Caco-2 (cell line): ENCODE results near the gene UHRF1. TPM values are rescaled to one million over a fixed set of nuclear protein-coding genes. Genes with fewer than 3 reads are reported as not detected.

ENCODE experiments used
- BruUV-seq: library from RNA; stranded (reverse); fragments of 400-500 nt; replicated peaks from 2 replicates; lab custom pipeline; 2021; lab: Mats Ljungman, UMichigan
- CTCF ChIA-PET: fragments of 300-600 bp; sonication (Branson Sonifier 250); formaldehyde crosslinking; loops from one replicate; lab custom pipeline; 2022; ENCODE audit warnings: antibody characterized with exemption; lab: Charles Lee
- POLR2A ChIA-PET: fragments of 300-600 bp; sonication (Branson Sonifier 250); formaldehyde crosslinking; loops from one replicate; lab custom pipeline; 2022; ENCODE audit warnings: antibody characterized with exemption; lab: Charles Lee
- DNase-seq, 2 experiments: peaks; one replicate each; pipeline versions ENCODE4 v3.0.0 to v3.0.0-alpha.2; 2020 to 2022
- H3K27me3 ChIP-seq: replicated peaks from 2 replicates; pipeline ENCODE4 v1.6.0; 2011; ENCODE audit warnings: low read length; ENCODE audit not compliant: control insufficient read depth, insufficient read depth
- H3K36me3 ChIP-seq: 2 replicates; pipeline ENCODE4 v1.5.1; 2011; ENCODE audit warnings: low read length; ENCODE audit not compliant: control insufficient read depth, insufficient read depth
- H3K4me1 ChIP-seq: fragments of 250-450 bp; sonication (Bioruptor Pico); 2 replicates; pipeline ENCODE4 v1.5.1; 2020; ENCODE audit warnings: mild to moderate bottlenecking
- H3K4me3 ChIP-seq: 2 replicates; pipeline ENCODE4 v1.5.1; 2011; ENCODE audit warnings: low read depth, mild to moderate bottlenecking, control low read depth, low read length
- H3K9me3 ChIP-seq: fragments of 250-450 bp; sonication (Bioruptor Pico); 2 replicates; pipeline ENCODE4 v1.5.1; 2020; ENCODE audit warnings: mild to moderate bottlenecking, moderate library complexity
- H3K27ac Mint-ChIP-seq: one replicate; pipeline ENCODE4 v1.8.0; 2022; ENCODE audit warnings: mixed read lengths; ENCODE audit not compliant: unreplicated experiment
- H3K27me3 Mint-ChIP-seq: one replicate; pipeline ENCODE4 v1.8.0; 2022; ENCODE audit warnings: mixed read lengths; ENCODE audit not compliant: insufficient read depth, unreplicated experiment
- H3K36me3 Mint-ChIP-seq: one replicate; pipeline ENCODE4 v1.8.0; 2022; ENCODE audit warnings: mild to moderate bottlenecking, mixed read lengths; ENCODE audit not compliant: insufficient read depth, unreplicated experiment
- H3K4me1 Mint-ChIP-seq: one replicate; pipeline ENCODE4 v1.8.0; 2022; ENCODE audit warnings: low read depth, mixed read lengths; ENCODE audit not compliant: unreplicated experiment
- H3K4me3 Mint-ChIP-seq: one replicate; pipeline ENCODE4 v1.8.0; 2022; ENCODE audit warnings: mild to moderate bottlenecking, moderate library complexity, mixed read lengths; ENCODE audit not compliant: unreplicated experiment
- H3K9me3 Mint-ChIP-seq: one replicate; pipeline ENCODE4 v1.8.0; 2022; ENCODE audit warnings: mixed read lengths; ENCODE audit not compliant: unreplicated experiment
- CTCF ChIP-seq, 2 experiments: fragments of 200-600 bp in 1 of 2; IDR thresholded peaks; 1 replicate in 1 of 2; 2 replicates in 1 of 2; pipeline versions ENCODE4 v1.5.1 to v1.8.0; 2011 to 2022; ENCODE audit warnings: antibody characterized with exemption in 1 of 2, control low read depth in 1 of 2, inconsistent platforms in 1 of 2, low read depth in 1 of 2, low read length in 1 of 2, mild to moderate bottlenecking in 1 of 2, moderate library complexity in 1 of 2; ENCODE audit not compliant: insufficient read depth in 1 of 2, severe bottlenecking in 1 of 2, unreplicated experiment in 1 of 2
- intact Hi-C: fragments of 100-400 bp; cut with micrococcal nuclease; formaldehyde crosslinking; loops from one replicate; pipeline ENCODE4 v1.10.0; 2022; ENCODE audit not compliant: unreplicated experiment
- total RNA-seq: library from RNA; stranded (reverse); gene quantifications from 2 replicates; pipeline ENCODE4 v1.2.3, GENCODE V29; 2022

UHRF1 gene
- total RNA-seq, 1 experiment from 2014 or later, result 54.6 TPM

- POLR2A ChIA-PET, result no interaction called here
- Mint-ChIP-seq H3K36me3 (peaks cover 11% of the 10 kb centered on the region), H3K4me1 (peaks cover 34% of the 10 kb centered on the region), H3K9me3 (no peaks in the 10 kb centered on the region), H3K27me3 (no peaks in the 10 kb centered on the region), H3K4me3 (peak overlapping the region; percentile 17), H3K27ac (peak overlapping the region; percentile 71)
- H3K9me3 ChIP-seq, result no peaks in the 10 kb centered on the region
- H3K36me3 ChIP-seq, result no peaks in the 10 kb centered on the region
- H3K4me3 ChIP-seq, result no peak overlapping the region
- H3K4me1 ChIP-seq, result peaks cover 32% of the 10 kb centered on the region
- CTCF ChIA-PET, result interaction anchor here (1.1 kb wide), 1 partner anchor 61 kb away, joined by 3 read pairs; no protein-coding TSS in a partner anchor
- intact Hi-C loops, result loop anchor here (2.0 kb wide), 1 partner anchor 18 kb away; the partner anchor contains the start of gene KDM4B
- H3K27me3 ChIP-seq, result no peaks in the 10 kb centered on the region
- BruUV-seq, result no TSS peak
- no peak for TF ChIP-seq CTCF (IDR thresholded peaks at IDR 0.05; ENCODE audit: insufficient read depth in 1 of 2, low read depth in 1 of 2, low read length in 1 of 2, severe bottlenecking in 1 of 2, unreplicated experiment in 1 of 2)
- DNase-seq, result peak; percentile 67
Observed at GRCh38 chr19:4987256-4987655, 78.0 kb downstream of the UHRF1 start.

GRCh38 chr19:4987692-4988370 is 78.5 kb downstream of the UHRF1 start:
- Mint-ChIP-seq H3K36me3 (peaks cover 11% of the 10 kb centered on the region), H3K27me3 (no peaks in the 10 kb centered on the region), H3K9me3 (no peaks in the 10 kb centered on the region), H3K27ac (peak overlapping the region; percentile 71), H3K4me3 (peak overlapping the region; percentile 17), H3K4me1 (peaks cover 36% of the 10 kb centered on the region)
- Histone ChIP-seq H3K4me3 (no peak overlapping the region), H3K27me3 (no peaks in the 10 kb centered on the region), H3K36me3 (no peaks in the 10 kb centered on the region), H3K4me1 (peaks cover 38% of the 10 kb centered on the region), H3K9me3 (no peaks in the 10 kb centered on the region)
- no peak for TF ChIP-seq CTCF (IDR thresholded peaks at IDR 0.05; ENCODE audit: insufficient read depth in 1 of 2, low read depth in 1 of 2, low read length in 1 of 2, severe bottlenecking in 1 of 2, unreplicated experiment in 1 of 2)
- ChIA-PET POLR2A (interaction anchor here (0.9 kb wide), 1 partner anchor 17 kb away, joined by 3 read pairs; no protein-coding TSS in a partner anchor), CTCF (interaction anchor here (1.1 kb wide), 1 partner anchor 61 kb away, joined by 3 read pairs; no protein-coding TSS in a partner anchor)
- no TSS peak for BruUV-seq
- DNase-seq, result no peak
- intact Hi-C loops, result loop anchor here (2.0 kb wide), 1 partner anchor 19 kb away; the partner anchor contains the start of gene KDM4B

DNA sequence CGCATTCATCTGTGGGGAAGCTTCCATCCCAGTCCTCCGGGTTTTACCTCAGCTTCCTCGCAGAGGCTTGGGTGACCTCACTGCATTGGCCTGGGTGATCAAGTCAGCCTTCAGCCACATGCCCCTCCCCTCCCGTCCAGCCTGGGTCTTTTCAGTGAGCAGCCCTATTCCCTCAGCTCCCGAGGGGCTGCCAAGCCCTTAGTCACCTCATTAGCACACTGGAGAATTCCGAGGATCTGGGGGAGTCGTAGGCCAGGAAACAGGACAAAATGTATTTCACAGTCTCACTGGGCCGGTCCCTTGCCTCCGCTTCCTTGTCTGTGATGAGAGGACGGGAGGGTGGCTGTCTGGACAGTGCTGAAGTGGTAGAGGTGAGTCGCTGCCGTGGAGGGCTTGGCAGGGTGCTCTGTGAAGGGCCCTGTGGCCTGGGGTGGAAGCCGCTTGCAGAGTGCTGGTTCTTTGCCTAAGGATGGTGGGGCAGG is 79.5 kb downstream of the UHRF1 start:
- no peaks in the 10 kb centered on the region for H3K36me3 ChIP-seq
- peaks cover 16% of the 10 kb centered on the region for H3K36me3 Mint-ChIP-seq
- no peak overlapping the region for H3K4me3 Mint-ChIP-seq
- H3K9me3 Mint-ChIP-seq, result no peaks in the 10 kb centered on the region
- intact Hi-C loops, result no loop called here
- TF ChIP-seq CTCF (IDR thresholded peaks at IDR 0.05; ENCODE audit: insufficient read depth in 1 of 2, low read depth in 1 of 2, low read length in 1 of 2, severe bottlenecking in 1 of 2, unreplicated experiment in 1 of 2), result no peak
- H3K27me3 ChIP-seq, result no peaks in the 10 kb centered on the region
- no peak overlapping the region for H3K4me3 ChIP-seq
- H3K4me1 ChIP-seq, result peaks cover 38% of the 10 kb centered on the region
- H3K27ac Mint-ChIP-seq, result peak overlapping the region; percentile 28
- ChIA-PET POLR2A (interaction anchor here (0.9 kb wide), 1 partner anchor 18 kb away, joined by 3 read pairs; no protein-coding TSS in a partner anchor), CTCF (no interaction called here)
- H3K27me3 Mint-ChIP-seq, result no peaks in the 10 kb centered on the region
- no peak for DNase-seq
- H3K9me3 ChIP-seq, result no peaks in the 10 kb centered on the region
- BruUV-seq, result no TSS peak
- peaks cover 36% of the 10 kb centered on the region for H3K4me1 Mint-ChIP-seq
